Stimulated activated CD8-positive, alpha-beta memory T cell treated with anti-CD3 and anti-CD28 coated beads, Interleukin-4, amount 100 ng/mL, for 48 hours (primary cell): ENCODE measurements around the gene NMRAL1.

Experiments used
- DNase-seq: peaks from one replicate; pipeline ENCODE4 v3.0.0-alpha.2; 2020

NMRAL1 gene

GRCh38 chr16:4463522-4464163 is 10.8 kb downstream of the NMRAL1 start:
- no peak for DNase-seq

DNA sequence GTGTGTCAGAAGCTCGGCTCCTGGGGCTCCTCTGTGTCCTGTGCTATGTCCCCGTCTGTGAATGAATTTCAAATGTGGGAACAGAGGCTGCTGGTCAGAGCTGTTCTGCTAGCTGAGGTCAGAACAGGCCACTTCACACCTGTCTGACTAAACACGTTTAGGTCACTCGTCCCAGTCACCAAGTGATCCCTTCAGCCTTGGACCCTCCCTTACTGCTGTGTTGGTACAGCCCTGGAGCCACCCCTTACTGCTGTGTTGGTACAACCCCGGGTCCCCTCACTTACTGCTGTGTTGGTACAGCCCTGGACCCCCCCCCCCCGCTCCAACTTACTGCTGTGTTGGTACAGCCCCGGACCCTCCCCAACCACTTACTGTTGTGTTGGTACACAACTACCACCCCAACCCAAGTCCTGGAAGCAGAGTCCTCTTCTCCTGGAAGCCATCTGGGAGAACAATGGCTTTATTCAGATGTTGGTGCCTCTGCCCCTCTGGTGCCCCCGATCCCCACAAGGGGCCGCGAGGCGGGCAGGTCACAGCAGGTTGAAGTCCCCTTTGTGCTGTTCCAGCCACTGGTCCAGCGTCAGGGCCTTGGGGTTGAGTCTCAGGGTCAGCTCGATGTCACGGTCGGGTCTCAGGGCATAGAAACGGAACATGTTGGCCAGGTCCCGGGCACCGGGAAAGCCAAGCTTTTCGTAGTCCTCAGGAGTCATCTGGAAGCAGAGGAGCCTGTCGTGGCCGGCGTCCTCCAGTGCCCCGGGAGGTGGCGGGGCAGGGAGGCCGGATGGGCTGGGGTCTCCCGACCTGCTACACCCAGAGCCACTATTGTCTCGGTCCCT is 13.0 kb downstream of the NMRAL1 start:
- no peak for DNase-seq

DNA sequence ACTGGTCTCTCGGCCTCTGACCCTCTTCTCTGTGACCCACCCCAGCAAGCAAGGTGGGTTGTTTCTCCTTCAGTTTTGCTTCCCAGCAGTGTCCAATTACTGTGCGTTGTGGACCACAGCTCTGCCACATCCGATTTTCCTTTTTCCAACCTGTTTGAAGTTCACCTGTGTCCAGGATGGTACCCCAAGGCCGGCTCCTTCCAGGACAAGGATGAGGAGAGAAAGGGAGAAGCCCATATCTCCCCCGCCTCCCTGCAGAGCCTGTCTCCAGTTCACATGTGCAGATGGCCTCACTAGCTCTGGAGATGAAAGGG is 13.5 kb downstream of the NMRAL1 start:
- DNase-seq: no peak

DNA sequence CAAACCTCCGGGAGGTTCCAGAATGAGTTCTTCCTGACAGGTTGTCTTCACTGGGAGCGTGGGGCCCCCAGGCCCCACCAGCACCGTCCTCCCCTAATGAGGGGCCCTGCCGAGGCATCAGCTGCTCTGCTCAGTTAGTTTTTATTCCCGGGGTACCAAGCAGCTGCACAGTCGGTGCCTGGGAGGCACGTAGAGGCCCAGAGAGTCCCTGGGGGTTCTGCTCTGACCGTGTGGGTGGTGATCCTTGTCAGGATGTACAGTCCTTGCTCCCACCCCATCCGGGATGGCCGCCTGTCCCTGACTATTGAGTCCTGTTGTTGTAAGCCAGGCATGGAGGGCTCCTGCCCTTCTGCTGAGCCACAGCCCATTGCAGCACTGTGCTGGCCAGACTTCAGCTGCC is 18.5 kb downstream of the NMRAL1 start:
- no peak for DNase-seq

DNA sequence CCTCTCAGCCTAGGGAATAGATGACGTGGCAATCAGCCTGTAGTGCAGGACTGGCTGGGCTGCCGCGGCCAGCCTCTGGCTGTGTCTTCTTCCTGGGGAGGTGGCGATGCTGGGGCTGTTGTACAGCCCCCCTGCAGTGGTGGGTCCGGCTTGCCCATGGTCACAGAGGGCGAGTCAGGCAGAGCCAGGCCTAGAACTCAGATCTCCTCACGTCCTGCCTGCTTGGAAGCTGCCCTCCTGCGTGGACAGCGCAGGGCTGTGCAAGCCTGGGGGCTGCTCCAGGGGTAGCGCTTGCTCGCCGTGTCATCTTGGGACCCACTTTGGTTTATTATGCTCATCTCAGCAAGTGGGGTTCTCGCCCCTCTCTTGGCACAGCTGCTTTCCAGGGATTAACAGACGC is 19.3 kb downstream of the NMRAL1 start:
- DNase-seq: no peak

DNA sequence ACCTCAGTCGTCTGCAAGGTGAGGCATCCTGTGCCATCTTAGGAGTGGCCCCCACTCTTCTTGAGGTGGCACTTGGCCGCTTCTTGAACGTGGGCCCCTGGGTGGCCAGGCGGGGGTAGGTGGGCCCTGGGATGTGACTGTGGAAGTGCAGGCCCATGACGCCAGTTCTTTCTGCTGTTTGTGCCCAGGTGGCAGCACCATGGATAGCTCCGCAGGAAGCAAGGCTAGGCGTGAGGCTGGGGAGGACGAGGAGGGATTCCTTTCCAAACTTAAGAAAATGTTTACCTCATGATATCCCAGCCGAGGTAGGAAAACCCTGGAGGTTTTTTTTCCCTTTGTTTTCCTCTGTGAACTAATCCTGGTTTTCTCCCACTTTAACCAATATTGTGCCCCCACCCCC is 19.8 kb downstream of the NMRAL1 start:
- DNase-seq: no peak

GRCh38 chr16:4452674-4453073 is 21.8 kb downstream of the NMRAL1 start:
- no peak for DNase-seq

DNA sequence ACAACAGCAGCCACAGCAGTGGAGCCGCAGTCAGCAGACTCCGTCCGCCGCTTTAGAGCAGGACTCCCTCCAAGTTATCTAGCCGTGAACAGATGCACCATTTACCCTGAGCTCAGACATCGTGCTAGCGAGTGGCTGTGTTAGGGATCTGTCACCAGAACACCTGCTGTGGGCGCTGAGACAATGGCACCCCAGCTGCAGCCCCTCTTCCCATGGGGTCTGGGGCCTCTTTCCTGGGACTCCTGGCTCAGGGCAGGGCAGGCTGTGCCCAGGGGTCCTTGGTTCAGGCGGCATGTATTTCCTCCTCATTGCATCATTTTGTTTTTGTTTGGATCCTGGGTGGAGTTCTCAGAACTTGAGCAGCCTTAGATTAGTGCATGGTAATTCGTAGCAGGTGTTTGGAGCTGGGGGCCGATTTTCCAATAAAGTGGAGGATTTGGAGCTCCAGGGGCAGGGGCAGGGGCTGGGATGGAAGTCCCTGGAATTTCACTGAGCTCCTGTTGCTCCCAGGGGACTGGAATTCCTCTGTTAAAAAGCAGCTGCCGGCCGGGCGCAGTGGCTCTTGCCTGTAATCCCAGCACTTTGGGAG is 23.4 kb downstream of the NMRAL1 start:
- DNase-seq: no peak

DNA sequence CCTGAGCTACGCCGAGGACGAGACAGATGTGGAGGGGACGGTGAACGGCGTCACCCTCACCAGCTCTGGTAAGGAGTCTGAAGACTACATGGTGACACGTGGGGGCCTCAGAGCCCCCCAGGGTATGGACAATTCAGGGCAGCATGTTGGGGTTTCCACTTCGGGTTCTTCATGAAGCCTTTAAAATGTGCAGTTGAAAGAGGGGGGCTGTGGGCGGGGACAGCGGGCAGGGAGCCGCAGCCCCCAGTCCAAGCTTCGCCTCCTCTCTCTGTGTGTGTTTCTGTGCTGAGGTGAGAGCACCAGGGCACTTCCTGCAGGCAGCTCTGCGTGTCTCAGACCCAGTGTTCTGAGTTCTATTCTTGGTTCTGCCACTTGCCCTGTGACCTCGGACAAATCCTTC is 24.0 kb downstream of the NMRAL1 start:
- no peak for DNase-seq

- DNase-seq: no peak
Measured at GRCh38 chr16:4443986-4444385, 30.4 kb downstream of the NMRAL1 start.

- no peak for DNase-seq
Measured at GRCh38 chr16:4443271-4443670, 31.2 kb downstream of the NMRAL1 start.

DNA sequence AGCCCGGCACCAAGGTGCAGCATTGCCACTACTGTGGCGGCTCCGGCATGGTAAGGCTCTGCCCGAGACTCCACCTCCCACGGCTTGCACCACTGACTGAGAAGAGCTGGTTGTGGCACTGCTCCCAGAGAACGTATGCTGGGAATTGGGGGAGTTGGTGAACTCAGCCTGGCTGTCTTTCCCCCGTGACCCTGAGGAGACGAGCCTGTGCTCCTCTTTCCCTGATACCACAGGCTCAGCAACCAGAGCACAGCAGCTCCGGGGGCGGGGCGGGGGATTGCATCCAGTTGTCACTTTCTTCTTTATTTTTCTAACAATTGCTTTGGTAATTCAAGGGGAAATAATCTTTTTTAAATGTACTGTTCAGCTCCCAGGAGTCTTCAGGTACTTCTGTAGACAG is 32.1 kb downstream of the NMRAL1 start:
- DNase-seq: no peak

DNA sequence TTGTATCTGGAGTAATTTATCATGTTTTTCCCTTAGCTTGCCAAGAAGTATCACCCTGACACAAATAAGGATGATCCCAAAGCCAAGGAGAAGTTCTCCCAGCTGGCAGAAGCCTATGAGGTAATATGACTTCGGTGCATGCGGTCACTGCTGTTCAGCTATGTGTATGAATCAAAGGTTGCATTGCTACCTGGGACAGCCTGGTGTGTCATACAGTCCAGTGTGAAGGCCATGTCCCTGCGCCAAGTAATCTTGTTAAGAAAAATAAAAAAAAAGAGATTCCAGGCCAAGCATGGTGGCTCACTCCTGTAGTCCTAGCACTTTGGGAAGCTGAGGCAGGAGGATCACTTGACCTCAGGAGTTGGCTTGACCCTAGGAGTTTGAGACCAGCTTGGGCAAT is 37.1 kb downstream of the NMRAL1 start:
- no peak for DNase-seq

DNA sequence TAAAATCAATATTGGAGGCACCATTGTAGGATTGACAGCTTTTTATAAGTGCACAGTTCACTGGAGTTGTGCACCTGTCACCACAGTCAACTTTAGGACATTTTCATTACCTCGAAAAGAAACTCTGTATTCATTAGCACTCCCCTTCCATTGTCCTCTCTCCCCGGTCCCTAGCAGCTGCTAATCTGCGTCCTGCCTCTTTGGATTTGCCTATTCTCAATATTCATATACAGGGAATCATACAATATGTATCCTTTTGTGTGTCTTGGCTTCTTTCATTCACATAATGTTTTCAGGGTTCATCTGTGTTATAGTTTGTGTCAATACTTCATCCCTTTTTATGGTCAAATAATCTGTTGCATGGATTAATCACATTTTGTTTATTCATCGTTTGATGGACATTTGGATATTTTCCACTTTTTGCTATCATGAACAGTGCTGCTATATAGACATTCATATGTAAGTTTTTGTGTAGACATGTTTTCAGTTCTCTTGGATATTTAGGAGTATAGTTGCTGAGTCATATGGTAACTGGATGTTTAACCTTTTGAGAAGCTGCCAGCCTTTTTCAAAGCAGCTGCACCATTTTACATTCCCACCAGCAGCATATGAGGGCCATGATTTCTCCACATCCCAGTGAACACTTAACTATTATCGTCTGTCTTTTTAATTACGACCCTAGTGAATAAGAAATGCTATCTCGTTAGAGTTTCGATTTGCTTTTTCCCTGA is 38.9 kb downstream of the NMRAL1 start:
- no peak for DNase-seq

- DNase-seq: no peak
Measured at GRCh38 chr16:4433914-4434787, 40.3 kb downstream of the NMRAL1 start.

GRCh38 chr16:4433228-4433627 is 41.2 kb downstream of the NMRAL1 start:
- no peak for DNase-seq

GRCh38 chr16:4431023-4431422 is 43.4 kb downstream of the NMRAL1 start:
- no peak for DNase-seq

- DNase-seq: no peak
Measured at GRCh38 chr16:4428500-4428899, 45.9 kb downstream of the NMRAL1 start.

DNA sequence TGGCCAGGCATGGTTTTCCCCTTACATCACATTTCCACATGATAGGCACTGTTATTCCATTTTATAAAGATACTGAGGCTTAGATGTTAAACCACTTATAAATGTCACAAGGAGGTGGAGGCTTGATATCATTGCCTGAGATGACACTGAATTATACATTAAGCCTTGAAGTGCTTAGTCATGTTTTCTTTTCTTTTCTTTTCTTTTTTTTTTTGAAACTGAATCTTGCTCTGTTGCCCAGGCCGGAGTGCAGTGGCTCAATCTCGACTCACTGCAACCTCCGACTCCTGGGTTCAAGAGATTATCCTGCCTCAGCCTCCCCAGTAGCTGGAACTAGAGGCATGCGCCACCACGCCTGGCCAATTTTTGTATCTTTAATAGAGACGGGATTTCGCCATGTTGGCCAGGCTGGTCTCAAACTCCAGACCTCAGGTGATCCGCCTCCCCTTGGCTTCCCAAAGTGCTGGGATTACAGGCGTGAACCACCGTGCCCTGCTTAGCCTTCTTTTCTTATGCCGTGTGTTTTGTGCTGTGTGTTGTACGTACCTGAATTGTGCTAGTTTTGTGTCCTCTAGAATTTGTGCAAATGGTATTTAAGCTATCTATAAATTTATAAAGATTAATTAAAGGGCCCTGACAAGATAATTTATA is 47.6 kb downstream of the NMRAL1 start:
- DNase-seq: no peak

DNA sequence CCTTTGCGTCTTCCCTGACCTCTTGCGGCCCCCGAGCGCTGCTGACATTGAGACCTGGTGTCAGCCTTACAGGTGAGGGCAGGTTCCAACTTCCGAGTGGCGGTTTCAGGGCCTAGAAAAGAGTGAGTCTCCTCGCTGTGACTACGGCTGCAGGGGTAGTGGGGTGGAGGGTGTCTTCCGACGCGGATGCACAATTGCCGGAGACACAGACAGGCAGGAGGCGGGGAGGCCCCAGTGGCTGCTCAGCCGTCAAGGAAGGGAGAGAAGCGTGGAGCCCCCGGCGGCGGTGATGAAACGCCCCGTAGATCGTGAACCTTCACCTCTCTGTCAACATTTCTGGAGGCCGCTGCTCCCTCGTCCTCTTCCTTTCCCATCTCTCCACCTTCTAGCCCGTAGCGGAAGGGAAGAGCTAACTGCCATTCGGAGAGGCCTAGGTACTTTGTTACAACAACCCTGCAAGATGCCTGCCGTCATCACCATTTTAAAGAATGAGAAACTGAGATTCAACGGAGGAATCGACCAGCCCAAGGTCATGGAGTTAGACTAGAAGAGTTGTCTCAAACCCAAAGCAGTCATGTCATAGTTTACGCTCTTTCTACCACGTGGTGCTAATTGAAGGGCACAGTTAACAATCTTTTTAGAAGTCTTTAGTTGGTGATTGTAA is 48.3 kb downstream of the NMRAL1 start:
- DNase-seq: no peak

GRCh38 chr16:4425378-4426020 is 48.9 kb downstream of the NMRAL1 start, which contains the start of gene DNAJA3:
Gene DNAJA3 (plus strand): TSS chr16:4425868. CDS start chr16:4425882, 14 bp downstream.
- DNase-seq: peak; percentile 93
